GM19455 (cell line): Measurements from ENCODE around the gene ULBP3.
"Not testable (repeated sequence)": the region's sequence is repeated elsewhere in the genome, so short reads cannot be mapped to it uniquely, and the experiment has no call there.

Experiments
- ATAC-seq: cut with Tn5 transposase; IDR thresholded peaks from one replicate; pipeline ENCODE4 v1.9.1; 2021; ENCODE audit not compliant: unreplicated experiment

The ULBP3 gene

GRCh38 chr6:150017186-150017521 lies 51.8 kb downstream of the ULBP3 start:
- not testable (repeated sequence) for ATAC-seq

- no peak for ATAC-seq
Observed at GRCh38 chr6:150016324-150017185, 52.4 kb downstream of the ULBP3 start.

- ATAC-seq, result not testable (repeated sequence)
Observed at GRCh38 chr6:150015281-150016001, 53.5 kb downstream of the ULBP3 start.

- not testable (repeated sequence) for ATAC-seq
Observed at GRCh38 chr6:150014623-150015280, 54.2 kb downstream of the ULBP3 start.

- not testable (repeated sequence) for ATAC-seq
Observed at GRCh38 chr6:150013785-150014622, 54.9 kb downstream of the ULBP3 start.

GRCh38 chr6:150012846-150013784 lies 55.8 kb downstream of the ULBP3 start:
- ATAC-seq, result not testable (repeated sequence)
